HG03520 (cell line): ENCODE results near the gene PDIK1L.

ENCODE experiments used
- ATAC-seq: cut with Tn5 transposase; IDR thresholded peaks from one replicate; pipeline ENCODE4 v1.9.1; 2021; ENCODE audit warnings: mild to moderate bottlenecking, moderate library complexity; ENCODE audit not compliant: unreplicated experiment

The PDIK1L gene

GRCh38 chr1:26121854-26122773 is 10.5 kb downstream of the PDIK1L start:
- no peak for ATAC-seq

- ATAC-seq: no peak
Measured at GRCh38 chr1:26122988-26123973, 11.7 kb downstream of the PDIK1L start.

DNA sequence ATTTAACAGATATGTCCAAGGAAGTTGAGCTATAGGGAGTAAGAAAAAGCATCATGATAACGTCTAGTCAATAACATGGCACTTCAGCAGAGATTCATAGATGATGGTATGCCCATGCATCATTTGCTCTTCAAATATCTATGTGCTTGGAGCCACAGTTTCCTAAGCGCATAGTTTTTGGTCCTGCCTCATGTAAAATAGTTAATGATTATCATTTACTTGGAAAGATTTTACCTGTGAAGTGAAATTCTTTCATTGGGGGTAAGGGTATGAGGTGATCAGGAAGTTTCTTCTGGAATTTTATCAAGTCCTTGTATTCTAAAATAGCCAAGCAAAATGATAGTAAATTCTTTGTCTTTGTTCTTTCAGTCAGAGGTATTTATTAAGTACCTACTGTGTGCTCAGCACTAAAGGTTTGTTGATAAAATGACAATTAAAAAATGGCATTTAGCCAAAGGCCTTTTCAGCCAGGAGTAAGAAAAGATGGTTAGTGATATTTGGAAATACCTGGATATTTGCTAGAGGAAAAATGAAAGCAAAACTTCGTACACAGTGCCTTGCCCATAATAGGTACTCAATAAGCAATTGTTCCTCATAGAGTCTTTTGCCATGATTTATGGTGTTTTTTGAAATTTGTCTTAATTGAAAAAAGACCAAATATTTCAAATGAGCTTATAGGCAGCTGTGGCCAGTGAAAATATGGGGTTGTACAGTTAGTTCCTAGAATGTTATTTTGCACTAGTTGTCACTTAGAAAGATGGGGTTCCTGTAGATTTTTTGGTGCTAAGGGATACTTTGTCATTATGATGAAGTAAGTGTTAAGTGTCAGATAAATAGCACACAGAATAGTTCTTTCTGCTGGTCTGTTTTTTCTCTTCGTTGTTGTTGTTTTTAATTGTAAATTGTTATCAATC is 13.1 kb downstream of the PDIK1L start:
- no peak for ATAC-seq

- no peak for ATAC-seq
Measured at GRCh38 chr1:26125382-26125781, 13.8 kb downstream of the PDIK1L start.

DNA sequence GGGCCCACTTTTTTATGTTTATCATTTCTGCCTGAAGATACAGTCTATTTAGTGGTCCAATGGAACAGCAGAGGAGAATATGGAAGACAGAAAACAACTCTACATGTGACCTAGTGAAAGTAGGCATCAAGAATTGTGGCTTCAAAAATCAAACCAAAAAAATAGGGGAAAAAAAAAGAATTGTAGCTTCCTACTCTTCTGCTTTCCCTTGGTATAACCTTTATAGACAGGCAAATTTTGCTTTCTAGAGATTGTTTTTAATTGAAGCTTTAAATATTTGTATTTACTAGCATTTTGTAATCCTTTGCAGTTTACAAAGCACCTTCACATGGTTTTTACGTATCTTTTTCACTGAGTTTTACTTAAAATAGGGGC is 14.3 kb downstream of the PDIK1L start:
- ATAC-seq: no peak

GRCh38 chr1:26126321-26127084 is 14.9 kb downstream of the PDIK1L start:
- ATAC-seq: no peak

- ATAC-seq: no peak
Measured at GRCh38 chr1:26127235-26128163, 15.9 kb downstream of the PDIK1L start.

GRCh38 chr1:26129778-26130177 is 18.2 kb downstream of the PDIK1L start:
- no peak for ATAC-seq

DNA sequence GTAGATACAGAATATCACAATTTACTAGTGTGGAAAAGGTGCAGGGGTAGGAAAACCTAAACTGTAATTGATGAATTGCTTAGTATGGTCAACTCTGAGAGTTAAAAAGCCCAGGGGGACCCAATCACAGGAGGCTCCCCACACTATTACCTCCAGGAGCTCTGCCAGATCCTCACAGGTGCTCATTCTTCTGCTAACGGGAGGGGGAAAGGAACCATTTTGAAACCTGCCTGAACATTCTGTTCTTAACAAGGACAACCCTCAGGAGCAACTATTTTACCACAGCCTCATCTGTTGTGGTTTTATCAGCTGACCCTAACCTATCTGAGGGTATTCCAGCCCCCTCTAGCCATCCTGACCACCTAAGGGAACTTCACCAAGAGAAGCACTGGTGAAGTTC is 19.1 kb downstream of the PDIK1L start:
- no peak for ATAC-seq

- no peak for ATAC-seq
Measured at GRCh38 chr1:26132128-26132833, 20.7 kb downstream of the PDIK1L start.

GRCh38 chr1:26132834-26133167 is 21.2 kb downstream of the PDIK1L start:
- ATAC-seq: no peak

DNA sequence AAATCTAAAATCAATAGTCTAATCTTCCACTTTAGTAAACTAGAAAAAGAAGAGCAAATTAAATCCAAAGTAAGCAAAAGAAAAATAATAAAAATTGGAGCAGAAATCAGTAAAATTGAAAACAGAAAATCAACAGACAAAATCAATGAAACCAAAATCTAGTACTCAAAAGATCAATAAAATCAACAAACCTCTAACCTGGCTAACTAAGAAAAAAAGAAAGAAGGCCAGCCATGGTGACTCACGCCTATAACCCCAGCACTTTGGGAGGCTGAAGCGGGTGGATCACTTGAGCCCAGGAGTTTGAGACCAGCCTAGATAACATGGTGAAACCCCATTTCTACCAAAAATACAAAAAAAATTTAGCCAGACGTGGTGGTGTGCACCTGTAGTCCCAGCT is 22.8 kb downstream of the PDIK1L start:
- no peak for ATAC-seq

GRCh38 chr1:26138974-26139558 is 27.4 kb downstream of the PDIK1L start:
- no peak for ATAC-seq

DNA sequence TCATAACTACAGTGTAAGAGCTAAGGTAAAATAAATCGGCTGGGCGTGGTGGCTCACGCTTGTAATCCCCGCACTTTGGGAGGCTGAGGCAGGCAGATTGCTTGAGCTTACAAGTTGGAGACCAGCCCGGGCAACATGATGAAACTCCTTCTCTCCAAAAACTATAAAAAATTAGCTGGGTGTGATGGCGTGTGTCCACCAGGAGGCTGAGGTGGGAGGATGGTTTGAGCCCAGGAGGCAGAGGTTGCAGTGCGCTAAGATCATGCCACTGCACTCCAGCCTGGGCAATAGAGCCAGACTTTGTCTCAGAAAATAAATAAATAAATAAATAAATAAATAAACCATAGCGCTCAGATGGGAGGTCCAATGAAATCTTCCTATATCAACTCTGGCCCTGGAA is 30.5 kb downstream of the PDIK1L start:
- ATAC-seq: no peak

DNA sequence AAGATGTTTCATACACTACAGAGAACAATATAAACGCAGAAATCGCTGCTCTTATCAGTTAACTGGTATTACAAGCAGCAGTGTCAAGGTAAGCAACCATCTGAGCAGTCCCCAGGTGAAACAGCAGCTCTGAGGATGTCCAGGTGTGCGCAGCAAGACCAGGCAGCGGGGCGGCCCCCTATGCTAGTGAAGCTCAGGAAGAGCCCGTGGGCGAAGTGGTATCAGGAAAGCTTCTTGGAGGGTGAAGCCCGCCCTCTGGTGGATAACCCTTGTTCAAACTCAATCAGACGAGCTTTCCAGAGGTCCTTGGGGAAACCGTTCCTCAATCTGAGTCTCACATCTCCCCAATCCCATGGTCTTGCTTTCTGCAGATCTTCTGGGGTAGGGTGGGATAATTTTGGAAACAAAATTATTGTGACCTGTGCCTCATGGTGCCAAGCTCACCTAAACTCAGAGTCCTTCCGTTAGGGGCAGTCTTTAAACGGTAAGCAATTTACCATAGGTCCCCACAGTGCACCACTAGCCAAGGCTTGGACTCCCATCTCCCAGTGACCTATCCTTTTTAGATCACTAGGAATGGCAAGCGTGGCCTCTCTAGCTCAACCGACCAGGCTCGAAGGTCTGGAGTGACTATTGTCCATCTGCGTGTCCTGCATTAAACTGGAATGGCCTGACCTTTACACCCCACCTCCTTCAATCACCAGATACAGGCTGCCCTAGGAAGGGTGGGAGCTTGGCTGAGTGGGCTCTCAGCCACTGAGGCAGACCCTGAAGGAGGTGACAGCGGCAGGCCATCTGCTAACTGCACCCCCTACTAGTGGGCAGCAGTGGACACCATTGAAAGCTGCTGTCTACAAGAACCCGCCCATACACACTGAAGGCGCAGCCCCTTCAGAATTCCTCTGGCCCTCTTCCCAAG is 33.7 kb downstream of the PDIK1L start:
- no peak for ATAC-seq

DNA sequence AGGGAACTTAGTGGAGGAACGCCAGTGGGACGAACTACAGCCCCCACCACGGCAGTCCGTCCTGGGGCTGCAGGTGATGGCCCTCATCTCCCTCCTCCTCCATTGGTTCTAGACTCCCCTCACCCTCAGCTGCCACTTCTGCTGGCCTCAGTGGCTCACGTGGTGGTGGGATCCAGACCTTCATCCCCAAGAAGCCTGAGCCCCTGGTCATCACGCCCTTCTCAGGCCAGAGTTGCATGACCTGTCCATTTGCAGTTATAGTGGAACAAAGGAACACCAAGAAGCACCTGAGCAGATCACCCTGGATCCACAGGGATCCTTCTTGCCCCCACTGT is 34.3 kb downstream of the PDIK1L start:
- no peak for ATAC-seq

GRCh38 chr1:26148887-26149286 is 37.3 kb downstream of the PDIK1L start:
- no peak for ATAC-seq
